ENCODE measurements around the gene ARHGAP27.
A peak's percentile ranks its signal among the peaks of the same experiment; 100 is the strongest.

Gene ARHGAP27

GRCh38 chr17:45430006-45430737 lies 2.5 kb downstream of the ARHGAP27 start:
- DNase-seq, result no peak

- DNase-seq, result no peak
These were observed 3.2 kb downstream of the ARHGAP27 start for GRCh38 chr17:45429339-45430005.

GRCh38 chr17:45428931-45429338 lies 3.7 kb downstream of the ARHGAP27 start:
- DNase-seq, result peak in 1 of 2 donors; percentile 41

GRCh38 chr17:45428050-45428617 lies 4.5 kb downstream of the ARHGAP27 start:
- peak; percentile 73 to 85 for DNase-seq

GRCh38 chr17:45427181-45427835 lies 5.4 kb downstream of the ARHGAP27 start:
- no peak for DNase-seq

GRCh38 chr17:45426561-45426960 lies 6.1 kb downstream of the ARHGAP27 start:
- DNase-seq, result no peak

- no peak for DNase-seq
These were observed 6.7 kb downstream of the ARHGAP27 start for GRCh38 chr17:45425984-45426413.

GRCh38 chr17:45425125-45425983 lies 7.3 kb downstream of the ARHGAP27 start:
- DNase-seq, result no peak

GRCh38 chr17:45424769-45425124 lies 7.9 kb downstream of the ARHGAP27 start:
- DNase-seq, result no peak

- DNase-seq, result no peak
These were observed 8.7 kb downstream of the ARHGAP27 start for GRCh38 chr17:45423975-45424335.

- no peak for DNase-seq
These were observed 9.2 kb downstream of the ARHGAP27 start for GRCh38 chr17:45423304-45423974.

- no peak for DNase-seq
These were observed 17.4 kb downstream of the ARHGAP27 start for GRCh38 chr17:45414990-45415881.

GRCh38 chr17:45413498-45413923 lies 19.2 kb downstream of the ARHGAP27 start:
- DNase-seq, result peak; percentile 17 to 71

- no peak for DNase-seq
These were observed 21.1 kb downstream of the ARHGAP27 start for GRCh38 chr17:45411348-45412105.

- DNase-seq, result peak; percentile 69 to 76
These were observed 22.3 kb downstream of the ARHGAP27 start for GRCh38 chr17:45410144-45411091.

GRCh38 chr17:45409659-45410076 lies 23.0 kb downstream of the ARHGAP27 start:
- no peak for DNase-seq

- no peak for DNase-seq
These were observed 23.9 kb downstream of the ARHGAP27 start for GRCh38 chr17:45408611-45409421.

GRCh38 chr17:45406107-45406506 lies 26.6 kb downstream of the ARHGAP27 start:
- DNase-seq, result no peak

Data from CD4-positive, alpha-beta T cell treated with Interferon alpha-2 for 1 hour (primary cell).